Astrocyte (in vitro differentiated cells and primary cell): ENCODE data around the gene EFTUD2. TPM values are rescaled to one million over a fixed set of nuclear protein-coding genes. Genes with fewer than 3 reads are reported as not detected.

Source experiments
- DNase-seq: peaks from one replicate; pipeline ENCODE4 v3.0.0-alpha.2; 2010; ENCODE audit warnings: low read depth
- FAIRE-seq: peaks from 2 replicates; lab custom pipeline; 2011; peaks lifted over from hg19 to GRCh38; lab: Jason Lieb, UNC
- H2AFZ ChIP-seq: 2 replicates; pipeline ENCODE4 v1.6.0; 2012; ENCODE audit warnings: low read depth, low read length, inconsistent platforms
- H3K27ac ChIP-seq: 2 replicates; pipeline ENCODE4 v1.5.1; 2011; ENCODE audit warnings: low read depth, low read length, inconsistent platforms
- H3K27me3 ChIP-seq: 2 replicates; pipeline ENCODE4 v1.6.0; 2011; ENCODE audit warnings: low read length, inconsistent platforms; ENCODE audit not compliant: insufficient read depth
- H3K36me3 ChIP-seq: 2 replicates; pipeline ENCODE4 v1.5.1; 2011; ENCODE audit warnings: low read length, inconsistent platforms; ENCODE audit not compliant: insufficient read depth
- H3K4me1 ChIP-seq: 2 replicates; pipeline ENCODE4 v1.5.1; 2011; ENCODE audit warnings: low read length, inconsistent platforms; ENCODE audit not compliant: insufficient read depth
- H3K4me2 ChIP-seq: 2 replicates; pipeline ENCODE4 v1.6.0; 2012; ENCODE audit warnings: low read length, inconsistent platforms
- H3K4me3 ChIP-seq: 2 replicates; pipeline ENCODE4 v1.5.1; 2011; ENCODE audit warnings: low read depth, mild to moderate bottlenecking, low read length, inconsistent platforms; ENCODE audit not compliant: insufficient read depth
- H3K79me2 ChIP-seq: 2 replicates; pipeline ENCODE4 v1.6.0; 2012; ENCODE audit warnings: mild to moderate bottlenecking, low read length, inconsistent platforms; ENCODE audit not compliant: insufficient read depth
- H3K9ac ChIP-seq: 2 replicates; pipeline ENCODE4 v1.6.0; 2012; ENCODE audit warnings: mild to moderate bottlenecking, low read length, inconsistent platforms
- H3K9me3 ChIP-seq: 2 replicates; pipeline ENCODE4 v1.5.1; 2012; ENCODE audit warnings: low read depth, mild to moderate bottlenecking, low read length, inconsistent platforms; ENCODE audit not compliant: insufficient read depth
- H4K20me1 ChIP-seq: 2 replicates; pipeline ENCODE4 v1.6.0; 2012; ENCODE audit warnings: low read length, inconsistent platforms; ENCODE audit not compliant: insufficient read depth
- H3K27ac Mint-ChIP-seq: one replicate; pipeline ENCODE4 v1.8.0; 2021; ENCODE audit warnings: mild to moderate bottlenecking, mixed read lengths; ENCODE audit not compliant: unreplicated experiment
- H3K27me3 Mint-ChIP-seq: one replicate; pipeline ENCODE4 v1.8.0; 2021; ENCODE audit warnings: low read depth, mixed read lengths; ENCODE audit not compliant: unreplicated experiment
- H3K36me3 Mint-ChIP-seq: one replicate; pipeline ENCODE4 v1.8.0; 2021; ENCODE audit warnings: low read depth, mixed read lengths; ENCODE audit not compliant: unreplicated experiment
- H3K4me1 Mint-ChIP-seq: one replicate; pipeline ENCODE4 v1.8.0; 2021; ENCODE audit warnings: low read depth, mixed read lengths; ENCODE audit not compliant: unreplicated experiment
- H3K4me3 Mint-ChIP-seq: one replicate; pipeline ENCODE4 v1.8.0; 2021; ENCODE audit warnings: mild to moderate bottlenecking, moderate library complexity, mixed read lengths; ENCODE audit not compliant: unreplicated experiment
- H3K9me3 Mint-ChIP-seq: one replicate; pipeline ENCODE4 v1.8.0; 2021; ENCODE audit warnings: mild to moderate bottlenecking, mixed read lengths; ENCODE audit not compliant: unreplicated experiment
- EZH2 ChIP-seq: IDR thresholded peaks from 2 replicates; pipeline ENCODE4 v1.6.1; 2012; ENCODE audit warnings: mild to moderate bottlenecking, low read length, inconsistent platforms; ENCODE audit not compliant: insufficient read depth
- total RNA-seq: library from RNA; stranded (reverse); gene quantifications from 2 replicates; pipeline ENCODE4 v1.2.1, GENCODE V29; 2021
- TF ChIP-seq, protein P1 (sequence below): IDR thresholded peaks from 2 replicates; pipeline ENCODE4 v1.5.1; 2011; ENCODE audit warnings: low read depth, mild to moderate bottlenecking, inconsistent platforms, low read length, moderate library complexity; ENCODE audit not compliant: insufficient read depth

EFTUD2 gene
- total RNA-seq, 1 donor from 2014 or later, result 129 TPM

DNA sequence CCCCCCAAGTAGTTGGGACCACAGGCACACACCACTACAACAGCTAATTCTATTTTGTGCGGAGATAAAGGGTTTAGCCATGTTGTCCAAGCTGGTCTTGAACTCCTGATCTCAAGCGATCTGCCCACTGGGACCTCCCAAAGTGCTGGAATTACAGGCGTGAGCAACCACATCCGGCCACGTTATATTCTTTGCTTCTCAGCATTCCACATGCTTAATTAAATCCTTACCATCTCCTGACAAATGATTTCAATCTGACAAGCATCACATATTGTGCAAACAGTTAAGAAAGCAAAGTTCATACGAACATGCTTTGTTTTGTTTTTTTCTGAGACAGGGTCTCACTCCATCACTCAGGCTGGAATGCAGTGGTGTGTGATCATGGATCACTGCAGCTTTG lies 33.3 kb downstream of the EFTUD2 start:
- Mint-ChIP-seq H3K9me3 (no peaks in the 10 kb centered on the region), H3K36me3 (peaks cover 16% of the 10 kb centered on the region), H3K27ac (no peak overlapping the region), H3K27me3 (no peaks in the 10 kb centered on the region), H3K4me1 (no peaks in the 10 kb centered on the region), H3K4me3 (no peak overlapping the region)
- Histone ChIP-seq H3K4me3 (no peak overlapping the region), H3K36me3 (peaks cover 55% of the 10 kb centered on the region), H3K27me3 (no peaks in the 10 kb centered on the region), H3K4me1 (no peaks in the 10 kb centered on the region), H3K9me3 (no peaks in the 10 kb centered on the region), H3K79me2 (no peaks in the 10 kb centered on the region), H2AFZ (no peak overlapping the region), H3K4me2 (no peak overlapping the region), H4K20me1 (peaks cover 6% of the 10 kb centered on the region), H3K9ac (no peak overlapping the region), H3K27ac (no peak overlapping the region)
- no peak for TF ChIP-seq EZH2
- TF ChIP-seq, protein P1, sequence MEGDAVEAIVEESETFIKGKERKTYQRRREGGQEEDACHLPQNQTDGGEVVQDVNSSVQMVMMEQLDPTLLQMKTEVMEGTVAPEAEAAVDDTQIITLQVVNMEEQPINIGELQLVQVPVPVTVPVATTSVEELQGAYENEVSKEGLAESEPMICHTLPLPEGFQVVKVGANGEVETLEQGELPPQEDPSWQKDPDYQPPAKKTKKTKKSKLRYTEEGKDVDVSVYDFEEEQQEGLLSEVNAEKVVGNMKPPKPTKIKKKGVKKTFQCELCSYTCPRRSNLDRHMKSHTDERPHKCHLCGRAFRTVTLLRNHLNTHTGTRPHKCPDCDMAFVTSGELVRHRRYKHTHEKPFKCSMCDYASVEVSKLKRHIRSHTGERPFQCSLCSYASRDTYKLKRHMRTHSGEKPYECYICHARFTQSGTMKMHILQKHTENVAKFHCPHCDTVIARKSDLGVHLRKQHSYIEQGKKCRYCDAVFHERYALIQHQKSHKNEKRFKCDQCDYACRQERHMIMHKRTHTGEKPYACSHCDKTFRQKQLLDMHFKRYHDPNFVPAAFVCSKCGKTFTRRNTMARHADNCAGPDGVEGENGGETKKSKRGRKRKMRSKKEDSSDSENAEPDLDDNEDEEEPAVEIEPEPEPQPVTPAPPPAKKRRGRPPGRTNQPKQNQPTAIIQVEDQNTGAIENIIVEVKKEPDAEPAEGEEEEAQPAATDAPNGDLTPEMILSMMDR, result no peak
- DNase-seq (no peak), FAIRE-seq (no peak)

DNA sequence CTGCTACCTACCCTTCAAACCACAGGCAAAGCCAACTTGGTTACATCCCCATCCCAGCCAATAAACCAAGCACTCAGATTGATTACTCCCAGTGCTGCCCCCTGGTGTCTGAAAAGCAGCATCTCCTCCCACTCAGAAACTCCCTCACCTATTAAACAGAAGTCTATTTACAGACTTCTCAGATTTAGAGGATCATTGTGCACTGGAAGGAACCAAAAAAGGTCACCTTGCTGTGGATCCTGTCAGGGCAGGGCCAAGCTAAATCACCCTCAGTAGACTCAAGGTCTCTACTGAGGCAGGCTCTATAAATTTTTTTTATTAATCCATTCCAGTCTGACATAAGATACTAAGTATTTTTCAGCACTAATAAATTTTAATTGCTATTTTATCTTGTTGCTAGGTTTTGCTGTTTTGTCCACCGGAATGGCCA lies 34.0 kb downstream of the EFTUD2 start:
- no peaks in the 10 kb centered on the region for H3K9me3 Mint-ChIP-seq
- no peak overlapping the region for H2AFZ ChIP-seq
- DNase-seq (peak; percentile 34), FAIRE-seq (no peak)
- no peaks in the 10 kb centered on the region for H3K4me1 ChIP-seq
- peaks cover 56% of the 10 kb centered on the region for H3K36me3 ChIP-seq
- no peak overlapping the region for H3K4me3 ChIP-seq
- no peaks in the 10 kb centered on the region for H3K79me2 ChIP-seq
- TF ChIP-seq, protein P1, result peak; percentile 92
- no peak for TF ChIP-seq EZH2
- no peak overlapping the region for H3K4me3 Mint-ChIP-seq
- H3K36me3 Mint-ChIP-seq, result peaks cover 19% of the 10 kb centered on the region
- H3K27me3 Mint-ChIP-seq, result no peaks in the 10 kb centered on the region
- H4K20me1 ChIP-seq, result peaks cover 6% of the 10 kb centered on the region
- H3K9ac ChIP-seq, result no peak overlapping the region
- H3K9me3 ChIP-seq, result no peaks in the 10 kb centered on the region
- no peaks in the 10 kb centered on the region for H3K27me3 ChIP-seq
- no peak overlapping the region for H3K27ac ChIP-seq
- H3K4me1 Mint-ChIP-seq, result no peaks in the 10 kb centered on the region
- H3K27ac Mint-ChIP-seq, result no peak overlapping the region
- H3K4me2 ChIP-seq, result no peak overlapping the region

DNA sequence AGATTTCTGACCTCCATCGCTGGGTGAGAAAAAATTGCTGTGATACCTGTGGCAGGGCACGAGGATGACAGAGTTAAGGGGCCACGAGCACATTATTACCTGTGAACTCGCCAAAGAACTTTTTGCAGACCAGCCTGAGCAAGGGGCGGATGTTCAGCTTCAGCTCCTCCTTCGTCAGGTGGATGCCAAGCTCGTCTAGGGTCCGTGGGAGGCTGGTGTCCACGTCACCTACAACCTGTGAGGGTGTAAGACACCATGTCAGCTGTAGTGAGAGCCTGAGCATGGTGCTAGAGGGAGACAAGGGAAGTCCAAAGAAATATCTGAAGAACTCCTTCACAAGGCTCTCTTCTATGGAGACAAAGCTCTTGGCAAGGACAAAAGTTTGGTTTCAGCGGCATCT lies 34.4 kb downstream of the EFTUD2 start:
- no peak for TF ChIP-seq EZH2
- TF ChIP-seq, protein P1, result no peak
- Histone ChIP-seq H4K20me1 (peaks cover 6% of the 10 kb centered on the region), H3K27ac (no peak overlapping the region), H3K9ac (no peak overlapping the region), H3K4me2 (no peak overlapping the region), H3K79me2 (no peaks in the 10 kb centered on the region), H3K4me3 (no peak overlapping the region), H3K9me3 (no peaks in the 10 kb centered on the region), H3K36me3 (peaks cover 56% of the 10 kb centered on the region), H2AFZ (no peak overlapping the region), H3K27me3 (no peaks in the 10 kb centered on the region), H3K4me1 (no peaks in the 10 kb centered on the region)
- Mint-ChIP-seq H3K27me3 (no peaks in the 10 kb centered on the region), H3K36me3 (peaks cover 19% of the 10 kb centered on the region), H3K4me1 (no peaks in the 10 kb centered on the region), H3K9me3 (no peaks in the 10 kb centered on the region), H3K4me3 (no peak overlapping the region), H3K27ac (no peak overlapping the region)
- DNase-seq (no peak), FAIRE-seq (no peak)
